Spleen (tissue), 11 donors: ENCODE results near the gene TBX3. TPM values are rescaled to one million over a fixed set of nuclear protein-coding genes. Genes with fewer than 3 reads are reported as not detected.

ENCODE experiments used
- DNase-seq: peaks from one replicate; pipeline ENCODE4 v3.0.0-alpha.2; 2020
- H3K27ac ChIP-seq, 8 donors: fragments of 200-600 bp; sonication (generic) in 7 of 8; 1 replicate in 4 of 8; 2 replicates in 4 of 8; pipeline versions ENCODE4 v1.5.0 to v1.8.0; 2016 to 2021; ENCODE audit warnings: inconsistent platforms in 4 of 8, mild to moderate bottlenecking in 4 of 8, moderate library complexity in 1 of 8
- H3K27me3 ChIP-seq, 7 donors: fragments of 200-600 bp; sonication (generic) in 6 of 7; replicated peaks in 1 of 7; 1 replicate in 4 of 7; 2 replicates in 3 of 7; pipeline versions ENCODE4 v1.5.0 to v1.8.0; 2016 to 2021; ENCODE audit warnings: inconsistent platforms in 3 of 7, mild to moderate bottlenecking in 1 of 7
- H3K36me3 ChIP-seq, 6 donors: fragments of 200-600 bp; sonication (generic) in 5 of 6; 1 replicate in 4 of 6; 2 replicates in 2 of 6; pipeline versions ENCODE4 v1.5.0 to v1.8.0; 2016 to 2021; ENCODE audit warnings: inconsistent platforms in 2 of 6
- H3K4me1 ChIP-seq, 6 donors: fragments of 200-600 bp; sonication (generic) in 5 of 6; 1 replicate in 3 of 6; 2 replicates in 3 of 6; pipeline versions ENCODE4 v1.5.0 to v1.8.0; 2016 to 2021; ENCODE audit warnings: inconsistent platforms in 3 of 6
- H3K4me3 ChIP-seq, 8 donors: fragments of 200-600 bp; sonication (generic) in 7 of 8; 1 replicate in 4 of 8; 2 replicates in 4 of 8; pipeline versions ENCODE4 v1.5.0 to v1.8.0; 2016 to 2021; ENCODE audit warnings: inconsistent platforms in 4 of 8, mild to moderate bottlenecking in 4 of 8, moderate library complexity in 2 of 8
- H3K9me3 ChIP-seq, 8 donors: fragments of 200-600 bp; sonication (generic) in 7 of 8; 1 replicate in 4 of 8; 2 replicates in 4 of 8; pipeline versions ENCODE4 v1.5.0 to v1.8.0; 2016 to 2021; ENCODE audit warnings: inconsistent platforms in 4 of 8
- CTCF ChIP-seq, 11 experiments: fragments of 200-600 bp in 7 of 11; fragments of 450-650 bp in 4 of 11; sonication (generic) in 4 of 11; IDR thresholded peaks in 8 of 11; conservative IDR thresholded peaks in 3 of 11; 1 replicate in 7 of 11; 2 replicates in 4 of 11; pipeline versions ENCODE4 v1.4.0 to v1.8.0; 2016 to 2021; ENCODE audit warnings: antibody characterized with exemption in 11 of 11, inconsistent platforms in 4 of 11, mild to moderate bottlenecking in 1 of 11
- POLR2A ChIP-seq, 3 donors: fragments of 450-650 bp; IDR thresholded peaks; one replicate each; pipeline ENCODE4 v1.5.1; 2017; ENCODE audit warnings: antibody characterized with exemption in 3 of 3, mild to moderate bottlenecking in 1 of 3
- POLR2AphosphoS5 ChIP-seq, 3 donors: sonication (generic); formaldehyde crosslinking; IDR thresholded peaks; one replicate each; pipeline ENCODE4 v1.5.1; 2017; ENCODE audit warnings: antibody characterized with exemption in 3 of 3
- WGBS, 5 donors: extraction: QIAGEN DNeasy Blood & Tissue Kit in 3 of 5; methylation state at CpG; one replicate each; pipeline versions ENCODE4 v1.1.5 to v1.1.7; 2013 to 2018; 5-methylcytosine and 5-hydroxymethylcytosine counted together
- intact Hi-C: fragments of 100-400 bp; cut with DNase I; formaldehyde crosslinking; loops from one replicate; pipeline ENCODE4 v1.15.0; 2023; ENCODE audit warnings: low total_unique reads
- polyA plus RNA-seq, 3 donors: library from polyadenylated mRNA; stranded (reverse); fragments of 200-250 nt; gene quantifications; one replicate each; pipeline ENCODE4 v1.2.1, GENCODE V29; 2013
- total RNA-seq, 7 donors: library from RNA; depleted of rRNA in 3 of 7; stranded (reverse); fragments of >200 nt in 3 of 7; fragmentation: NEBNext Ultra II Directional in 4 of 7; extraction: Animal tissue kit (Norgen Biotek cat#: 25700) in 4 of 7; gene quantifications; one replicate each; pipeline versions ENCODE4 v1.1.0 to v1.2.1, GENCODE V29; 2016 to 2021
- donor health status: healthy with polysubstance abuse.
- donor health status: DM: no; HTN: no; CAD: no; lungs with moderate emphysema.
- donor health status: DM: no; HTN: no; CAD: no.
- donor health status: Bipolar disorder and iron deficiency.
- donor health status: healthy.
- donor health status: DM: no; HTN: no; CAD: no.
- donor health status: DM: yes; HTN: yes; CAD: no.

TBX3 gene
- total and polyA plus RNA-seq, 10 donors: 3.1 to 22.1 (median 13.5) TPM

- Histone ChIP-seq H3K4me3 (no peak overlapping the region), H3K4me1 (peaks cover 0 to 12% (median 4%) of the 10 kb centered on the region in 6 donors), H3K9me3 (no peaks in the 10 kb centered on the region), H3K27me3 (peaks cover 0 to 87% (median 50%) of the 10 kb centered on the region in 7 donors), H3K36me3 (no peaks in the 10 kb centered on the region), H3K27ac (no peak overlapping the region)
- intact Hi-C loops: no loop called here
- DNase-seq: no peak
- TF ChIP-seq CTCF (IDR thresholded peaks at IDR 0.05 in 8 of 11, conservative IDR thresholded peaks at IDR 0.05 in 3 of 11) (no peak), POLR2A (IDR thresholded peaks at IDR 0.05) (no peak), POLR2AphosphoS5 (IDR thresholded peaks at IDR 0.05) (no peak)
- 6 to 11% (median 9%) methylated on average over 6 of the region's 6 CpGs for WGBS, 5 donors
Observed at GRCh38 chr12:114703060-114703493, 19.1 kb upstream of the TBX3 start.

DNA sequence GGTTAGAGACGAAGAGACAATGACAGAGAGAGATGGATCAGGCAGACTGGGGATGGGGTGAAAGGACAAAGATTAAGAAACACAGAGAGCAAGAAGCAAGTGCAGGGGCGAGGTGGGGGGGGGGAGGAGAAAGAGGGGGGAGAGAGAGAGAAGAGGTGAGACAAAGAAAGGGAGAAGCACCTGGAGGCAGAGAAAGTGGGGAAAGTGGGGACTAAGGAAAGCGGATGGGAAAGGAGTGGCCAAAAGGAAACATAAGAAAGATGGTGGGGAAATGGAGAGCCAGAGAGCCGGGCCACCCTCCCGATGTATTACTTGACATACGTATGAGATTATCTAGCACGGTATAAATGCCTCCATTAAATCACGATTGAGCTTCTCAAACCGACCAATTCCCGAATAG, 18.5 kb upstream of the TBX3 start:
- intact Hi-C loops: no loop called here
- Histone ChIP-seq H3K27me3 (peaks cover 0 to 88% (median 56%) of the 10 kb centered on the region in 7 donors), H3K4me3 (no peak overlapping the region), H3K9me3 (no peaks in the 10 kb centered on the region), H3K27ac (no peak overlapping the region), H3K36me3 (no peaks in the 10 kb centered on the region), H3K4me1 (peaks cover 0 to 18% (median 6%) of the 10 kb centered on the region in 6 donors)
- DNase-seq: no peak
- WGBS, 5 donors: 7 to 16% (median 12%) methylated on average over 10 of the region's 10 CpGs
- TF ChIP-seq CTCF (IDR thresholded peaks at IDR 0.05 in 8 of 11, conservative IDR thresholded peaks at IDR 0.05 in 3 of 11) (no peak), POLR2A (IDR thresholded peaks at IDR 0.05) (no peak), POLR2AphosphoS5 (IDR thresholded peaks at IDR 0.05) (no peak)

DNA sequence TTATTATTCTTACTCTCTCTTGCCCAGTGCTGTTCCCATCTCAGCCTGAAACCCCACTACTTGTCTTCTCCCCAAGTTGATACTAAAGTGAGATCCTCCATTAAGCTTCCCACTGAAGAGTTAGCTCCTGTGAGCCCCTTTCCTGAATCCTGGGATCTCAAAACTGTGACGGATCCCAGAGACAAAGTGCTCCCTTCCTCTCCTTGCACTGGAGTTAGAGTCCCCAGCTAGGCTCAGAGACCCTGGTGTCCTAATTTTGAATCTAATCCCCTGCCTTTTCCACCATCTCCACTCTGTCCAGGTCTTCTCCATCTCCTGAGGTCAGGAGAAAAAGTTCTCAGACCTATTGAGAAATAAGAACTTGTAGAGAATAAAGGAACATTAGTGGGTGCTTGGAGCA, 17.6 kb upstream of the TBX3 start:
- Histone ChIP-seq H3K4me3 (no peak overlapping the region), H3K27me3 (peaks cover 0 to 92% (median 65%) of the 10 kb centered on the region in 7 donors), H3K27ac (no peak overlapping the region), H3K36me3 (no peaks in the 10 kb centered on the region), H3K9me3 (peaks cover 0 to 4% (median 0%) of the 10 kb centered on the region in 8 donors), H3K4me1 (peaks cover 0 to 20% (median 6%) of the 10 kb centered on the region in 6 donors)
- no peak for TF ChIP-seq POLR2AphosphoS5 (IDR thresholded peaks at IDR 0.05)
- TF ChIP-seq POLR2A (IDR thresholded peaks at IDR 0.05): no peak
- 7 to 31% (median 19%) methylated on average over 1 of the region's 1 CpG for WGBS, 5 donors
- DNase-seq: no peak
- intact Hi-C loops: no loop called here

DNA sequence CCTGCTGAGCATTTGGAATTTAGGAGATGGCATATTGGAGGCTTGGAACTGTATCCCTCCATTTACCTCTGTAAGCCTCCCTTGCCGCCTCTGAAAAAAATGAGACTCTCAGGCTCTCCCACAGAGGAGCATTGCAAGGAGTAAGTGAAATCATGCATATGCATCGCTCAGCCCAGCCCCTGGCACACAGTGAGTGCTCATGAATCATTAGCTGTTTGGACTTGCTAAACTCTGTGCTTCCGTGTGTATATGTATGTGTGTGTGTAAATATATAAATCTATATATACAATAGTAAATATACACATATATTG, 17.1 kb upstream of the TBX3 start:
- no peak for DNase-seq
- intact Hi-C loops: no loop called here
- Histone ChIP-seq H3K4me1 (peaks cover 0 to 20% (median 6%) of the 10 kb centered on the region in 6 donors), H3K4me3 (no peak overlapping the region), H3K9me3 (peaks cover 0 to 4% (median 0%) of the 10 kb centered on the region in 8 donors), H3K27me3 (peaks cover 0 to 95% (median 70%) of the 10 kb centered on the region in 7 donors), H3K36me3 (no peaks in the 10 kb centered on the region), H3K27ac (no peak overlapping the region)
- 14 to 29% (median 20%) methylated on average over 3 of the region's 3 CpGs for WGBS, 5 donors
- no peak for TF ChIP-seq POLR2AphosphoS5 (IDR thresholded peaks at IDR 0.05)
- TF ChIP-seq POLR2A (IDR thresholded peaks at IDR 0.05): no peak
- TF ChIP-seq CTCF (IDR thresholded peaks at IDR 0.05 in 8 of 11, conservative IDR thresholded peaks at IDR 0.05 in 3 of 11): no peak
